ENCODE measurements around the gene CYSRT1.

Gene CYSRT1

GRCh38 chr9:137224830-137225694 lies at the start of gene CYSRT1:
CYSRT1 (plus strand) TSS chr9:137225174; CDS start chr9:137225622, 448 bp downstream.
- DNase-seq, result no peak

GRCh38 chr9:137175345-137175961 lies 49.5 kb upstream of the CYSRT1 start:
- DNase-seq, result no peak

GRCh38 chr9:137176302-137177182 lies 48.4 kb upstream of the CYSRT1 start:
- DNase-seq, result peak; percentile 2

- no peak for DNase-seq
These were observed 46.6 kb upstream of the CYSRT1 start for GRCh38 chr9:137178201-137178938.

- DNase-seq, result no peak
These were observed 45.9 kb upstream of the CYSRT1 start for GRCh38 chr9:137178939-137179630.

- DNase-seq, result no peak
These were observed 45.2 kb upstream of the CYSRT1 start for GRCh38 chr9:137179761-137180160.

- no peak for DNase-seq
These were observed 44.5 kb upstream of the CYSRT1 start for GRCh38 chr9:137180491-137180890.

GRCh38 chr9:137181680-137182079 lies 43.3 kb upstream of the CYSRT1 start:
- no peak for DNase-seq

- no peak for DNase-seq
These were observed 42.1 kb upstream of the CYSRT1 start for GRCh38 chr9:137182836-137183235.

- DNase-seq, result no peak
These were observed 40.9 kb upstream of the CYSRT1 start for GRCh38 chr9:137183980-137184595.

GRCh38 chr9:137184881-137185660 lies 39.9 kb upstream of the CYSRT1 start:
- DNase-seq, result no peak

- no peak for DNase-seq
These were observed 39.1 kb upstream of the CYSRT1 start for GRCh38 chr9:137185921-137186320.

GRCh38 chr9:137186385-137186784 lies 38.6 kb upstream of the CYSRT1 start:
- no peak for DNase-seq

- no peak for DNase-seq
These were observed 37.6 kb upstream of the CYSRT1 start for GRCh38 chr9:137187386-137187785.

- no peak for DNase-seq
These were observed 36.9 kb upstream of the CYSRT1 start for GRCh38 chr9:137188086-137188489.

GRCh38 chr9:137188490-137189296 lies 36.3 kb upstream of the CYSRT1 start, which contains the start of the genes ANAPC2 and SSNA1:
ANAPC2 (minus strand) TSS chr9:137188560; CDS start chr9:137188532, 28 bp downstream.
SSNA1 (plus strand) TSS chr9:137188676; CDS start chr9:137188727, 51 bp downstream.
- DNase-seq, result peak; percentile 44

GRCh38 chr9:137189297-137190295 lies 35.4 kb upstream of the CYSRT1 start:
- DNase-seq, result no peak

- no peak for DNase-seq
These were observed 34.6 kb upstream of the CYSRT1 start for GRCh38 chr9:137190315-137190856.
